ENCODE measurements around the gene PJVK. TPM values are rescaled to one million over a fixed set of nuclear protein-coding genes. Genes with fewer than 3 reads are reported as not detected.

The PJVK gene
- total and polyA plus RNA-seq, 2 of the 13 experiments (the other 11 are each of a cell fraction or from before 2014, with no cell fraction given): 1.2 to 2.6 TPM

DNA sequence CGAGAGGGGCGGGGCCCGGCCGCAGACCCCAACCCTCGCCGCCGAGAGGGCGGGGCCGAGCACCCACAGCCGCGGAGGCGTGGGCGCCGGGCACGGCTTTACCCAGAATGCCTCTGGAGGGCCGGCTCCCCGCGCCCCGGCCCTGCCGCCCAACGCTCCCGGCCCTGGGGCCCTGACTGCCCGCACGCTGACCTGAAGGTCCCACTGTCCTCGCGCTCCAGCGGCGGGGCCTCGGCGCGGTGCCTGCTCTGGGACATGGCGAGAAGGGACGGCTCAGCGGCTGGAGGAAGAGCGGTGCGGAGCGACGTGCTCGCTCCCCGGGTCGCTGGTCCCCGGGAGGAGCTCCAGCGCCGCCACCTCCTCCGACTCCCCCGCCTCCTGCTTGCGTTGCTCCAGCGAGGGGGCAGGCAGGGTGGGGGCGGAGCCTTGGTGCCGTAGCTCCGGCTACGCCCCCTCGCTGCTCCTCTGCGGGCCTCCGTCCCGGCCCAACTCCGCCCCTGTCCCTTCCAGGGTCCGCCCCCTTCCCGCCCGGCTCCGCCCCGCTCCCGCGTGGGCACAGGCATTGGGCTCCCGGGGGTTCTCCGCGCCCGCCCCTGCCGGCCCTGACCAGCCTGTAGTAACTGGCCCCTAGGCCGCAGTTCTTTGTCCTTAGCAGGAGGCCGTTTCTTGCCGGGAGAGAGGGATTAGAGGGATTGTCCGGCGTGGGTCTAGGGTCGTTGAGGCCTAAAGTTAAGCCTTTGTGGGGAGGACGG lies at the start of gene PJVK, which contains the start of gene PRKRA (continued):
- TF ChIP-seq, protein P1, sequence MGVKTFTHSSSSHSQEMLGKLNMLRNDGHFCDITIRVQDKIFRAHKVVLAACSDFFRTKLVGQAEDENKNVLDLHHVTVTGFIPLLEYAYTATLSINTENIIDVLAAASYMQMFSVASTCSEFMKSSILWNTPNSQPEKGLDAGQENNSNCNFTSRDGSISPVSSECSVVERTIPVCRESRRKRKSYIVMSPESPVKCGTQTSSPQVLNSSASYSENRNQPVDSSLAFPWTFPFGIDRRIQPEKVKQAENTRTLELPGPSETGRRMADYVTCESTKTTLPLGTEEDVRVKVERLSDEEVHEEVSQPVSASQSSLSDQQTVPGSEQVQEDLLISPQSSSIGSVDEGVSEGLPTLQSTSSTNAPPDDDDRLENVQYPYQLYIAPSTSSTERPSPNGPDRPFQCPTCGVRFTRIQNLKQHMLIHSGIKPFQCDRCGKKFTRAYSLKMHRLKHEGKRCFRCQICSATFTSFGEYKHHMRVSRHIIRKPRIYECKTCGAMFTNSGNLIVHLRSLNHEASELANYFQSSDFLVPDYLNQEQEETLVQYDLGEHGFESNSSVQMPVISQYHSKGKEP (CRISPR knock-in tag; IDR thresholded peaks at IDR 0.05): no peak
- TF ChIP-seq SIN3A (IDR thresholded peaks at IDR 0.05; ENCODE audit: borderline replicate concordance, low read depth, low read length) (peak; percentile 53; the same call in 1 of the 2 replicates), HNF4G (IDR thresholded peaks at IDR 0.05; ENCODE audit: borderline replicate concordance, low read depth, low read length) (peak; percentile 3; the same call in 1 of the 2 replicates), HNF4G (CRISPR knock-in tag; IDR thresholded peaks at IDR 0.05; ENCODE audit: borderline replicate concordance, low read depth) (peak; percentile 53), KLF13 (CRISPR knock-in tag; IDR thresholded peaks at IDR 0.05) (peak; percentile 86; the same call in 1 of the 2 replicates), TP53 (CRISPR knock-in tag; conservative IDR thresholded peaks at IDR 0.05) (no peak), ZNF563 (CRISPR knock-in tag; IDR thresholded peaks at IDR 0.05) (peak; percentile 75), ZSCAN5A (CRISPR knock-in tag; IDR thresholded peaks at IDR 0.05; ENCODE audit: borderline replicate concordance) (peak; percentile 23; the same call in 1 of the 2 replicates), KLF9 (CRISPR knock-in tag; IDR thresholded peaks at IDR 0.05; ENCODE audit: low read depth) (no peak; the same call in 1 of the 2 replicates), GPBP1L1 (CRISPR knock-in tag; IDR thresholded peaks at IDR 0.05) (no peak), ZNF660 (CRISPR knock-in tag; IDR thresholded peaks at IDR 0.05; ENCODE audit: borderline replicate concordance, low read depth) (no peak), NFKB2 (CRISPR knock-in tag; IDR thresholded peaks at IDR 0.05; ENCODE audit: borderline replicate concordance) (peak; percentile 40; the same call in 1 of the 2 replicates), MTF2 (CRISPR knock-in tag; IDR thresholded peaks at IDR 0.05; ENCODE audit: borderline replicate concordance) (peak; percentile 72; the same call in 1 of the 2 replicates), ZSCAN29 (CRISPR knock-in tag; conservative IDR thresholded peaks at IDR 0.05) (peak; percentile 77; the same call in 1 of the 2 replicates), MAF1 (CRISPR knock-in tag; IDR thresholded peaks at IDR 0.05; ENCODE audit: borderline replicate concordance) (peak; percentile 76; the same call in 1 of the 2 replicates), MTF1 (CRISPR knock-in tag; IDR thresholded peaks at IDR 0.05) (peak; percentile 70; the same call in 1 of the 2 replicates), LCORL (IDR thresholded peaks at IDR 0.05) (peak; percentile 71), LCORL (CRISPR knock-in tag; IDR thresholded peaks at IDR 0.05) (no peak; the same call in none of the 2 replicates)
- TF ChIP-seq, protein P2, sequence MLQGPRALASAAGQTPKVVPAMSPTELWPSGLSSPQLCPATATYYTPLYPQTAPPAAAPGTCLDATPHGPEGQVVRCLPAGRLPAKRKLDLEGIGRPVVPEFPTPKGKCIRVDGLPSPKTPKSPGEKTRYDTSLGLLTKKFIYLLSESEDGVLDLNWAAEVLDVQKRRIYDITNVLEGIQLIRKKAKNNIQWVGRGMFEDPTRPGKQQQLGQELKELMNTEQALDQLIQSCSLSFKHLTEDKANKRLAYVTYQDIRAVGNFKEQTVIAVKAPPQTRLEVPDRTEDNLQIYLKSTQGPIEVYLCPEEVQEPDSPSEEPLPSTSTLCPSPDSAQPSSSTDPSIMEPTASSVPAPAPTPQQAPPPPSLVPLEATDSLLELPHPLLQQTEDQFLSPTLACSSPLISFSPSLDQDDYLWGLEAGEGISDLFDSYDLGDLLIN (CRISPR knock-in tag; IDR thresholded peaks at IDR 0.05; ENCODE audit: borderline replicate concordance): peak; percentile 62; the same call in 1 of the 2 replicates
- TF ChIP-seq, protein P3, sequence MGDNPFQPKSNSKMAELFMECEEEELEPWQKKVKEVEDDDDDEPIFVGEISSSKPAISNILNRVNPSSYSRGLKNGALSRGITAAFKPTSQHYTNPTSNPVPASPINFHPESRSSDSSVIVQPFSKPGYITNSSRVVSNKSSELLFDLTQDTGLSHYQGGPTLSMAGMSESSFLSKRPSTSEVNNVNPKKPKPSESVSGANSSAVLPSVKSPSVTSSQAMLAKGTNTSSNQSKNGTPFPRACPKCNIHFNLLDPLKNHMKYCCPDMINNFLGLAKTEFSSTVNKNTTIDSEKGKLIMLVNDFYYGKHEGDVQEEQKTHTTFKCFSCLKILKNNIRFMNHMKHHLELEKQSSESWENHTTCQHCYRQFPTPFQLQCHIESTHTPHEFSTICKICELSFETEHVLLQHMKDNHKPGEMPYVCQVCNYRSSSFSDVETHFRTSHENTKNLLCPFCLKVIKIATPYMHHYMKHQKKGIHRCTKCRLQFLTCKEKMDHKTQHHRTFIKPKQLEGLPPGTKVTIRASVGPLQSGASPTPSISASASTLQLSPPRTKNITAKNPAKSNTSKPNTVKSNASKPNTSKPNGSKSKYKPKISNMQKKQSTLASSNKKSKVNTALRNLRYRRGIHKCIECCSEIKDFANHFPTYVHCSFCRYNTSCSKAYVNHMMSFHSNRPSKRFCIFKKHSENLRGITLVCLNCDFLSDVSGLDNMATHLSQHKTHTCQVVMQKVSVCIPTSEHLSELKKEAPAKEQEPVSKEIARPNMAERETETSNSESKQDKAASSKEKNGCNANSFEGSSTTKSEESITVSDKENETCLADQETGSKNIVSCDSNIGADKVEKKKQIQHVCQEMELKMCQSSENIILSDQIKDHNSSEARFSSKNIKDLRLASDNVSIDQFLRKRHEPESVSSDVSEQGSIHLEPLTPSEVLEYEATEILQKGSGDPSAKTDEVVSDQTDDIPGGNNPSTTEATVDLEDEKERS (CRISPR knock-in tag; IDR thresholded peaks at IDR 0.05): peak; percentile 76
